HG02642 (cell line): ENCODE measurements around the gene PAGE2.
"Not testable (repeated sequence)": the region's sequence is repeated elsewhere in the genome, so short reads cannot be mapped to it uniquely, and the experiment has no call there.

Experiments used
- ATAC-seq: cut with Tn5 transposase; IDR thresholded peaks from one replicate; pipeline ENCODE4 v1.9.1; 2021; ENCODE audit warnings: mild to moderate bottlenecking; ENCODE audit not compliant: unreplicated experiment, poor library complexity

PAGE2 gene

GRCh38 chrX:55088795-55089489, at the start of gene PAGE2:
Gene PAGE2 (plus strand): TSS chrX:55089018. CDS start chrX:55090021, 1,003 bp downstream.
- ATAC-seq: no peak

GRCh38 chrX:55039471-55039870, 49.3 kb upstream of the PAGE2 start:
- no peak for ATAC-seq

GRCh38 chrX:55041514-55041913, 47.3 kb upstream of the PAGE2 start:
- ATAC-seq: no peak

GRCh38 chrX:55050599-55050998, 38.2 kb upstream of the PAGE2 start:
- ATAC-seq: not testable (repeated sequence)

- no peak for ATAC-seq
Observed at GRCh38 chrX:55056820-55057674, 31.8 kb upstream of the PAGE2 start.

- ATAC-seq: no peak
Observed at GRCh38 chrX:55057675-55058249, 31.1 kb upstream of the PAGE2 start.

GRCh38 chrX:55067180-55067579, 21.6 kb upstream of the PAGE2 start:
- ATAC-seq: not testable (repeated sequence)

- no peak for ATAC-seq
Observed at GRCh38 chrX:55072286-55072685, 16.5 kb upstream of the PAGE2 start.

GRCh38 chrX:55074851-55075467, 13.9 kb upstream of the PAGE2 start, which contains the start of gene PAGE2B:
Gene PAGE2B (plus strand): TSS chrX:55075030. CDS start chrX:55076042, 1,012 bp downstream.
- no peak for ATAC-seq

- no peak for ATAC-seq
Observed at GRCh38 chrX:55098691-55099090, 9.9 kb downstream of the PAGE2 start.

- ATAC-seq: no peak
Observed at GRCh38 chrX:55099162-55099561, 10.3 kb downstream of the PAGE2 start.

- no peak for ATAC-seq
Observed at GRCh38 chrX:55102754-55103153, 13.9 kb downstream of the PAGE2 start.

GRCh38 chrX:55107262-55107661, 18.4 kb downstream of the PAGE2 start:
- ATAC-seq: no peak

GRCh38 chrX:55107911-55108310, 19.1 kb downstream of the PAGE2 start:
- no peak for ATAC-seq

- ATAC-seq: no peak
Observed at GRCh38 chrX:55109306-55109705, 20.5 kb downstream of the PAGE2 start.

- ATAC-seq: no peak
Observed at GRCh38 chrX:55111578-55112254, 22.9 kb downstream of the PAGE2 start.

- ATAC-seq: not testable (repeated sequence)
Observed at GRCh38 chrX:55116589-55116988, 27.8 kb downstream of the PAGE2 start.

GRCh38 chrX:55118574-55118973, 29.8 kb downstream of the PAGE2 start:
- no peak for ATAC-seq

GRCh38 chrX:55119271-55119670, 30.5 kb downstream of the PAGE2 start:
- ATAC-seq: no peak

GRCh38 chrX:55119712-55120111, 30.9 kb downstream of the PAGE2 start:
- ATAC-seq: no peak
